Stimulated activated memory B cell treated with anti-CD40 and anti-IgM and Interleukin-4, amounts not matched to agents 10 μg/mL and 1 μg/mL and 100 μg/mL, for 72 hours (primary cell): ENCODE measurements around the gene LIG4.
"Not testable (repeated sequence)": the region's sequence is repeated elsewhere in the genome, so short reads cannot be mapped to it uniquely, and the experiment has no call there.

Experiments used
- ATAC-seq: fragments of 150-1000 bp; cut with Tn5 transposase; 2 replicates; pipeline ENCODE4 v1.10.0; 2021
- H3K27ac Mint-ChIP-seq: one replicate; pipeline ENCODE4 v1.8.0; 2022; ENCODE audit warnings: mild to moderate bottlenecking, mixed read lengths
- H3K27me3 Mint-ChIP-seq: one replicate; pipeline ENCODE4 v1.8.0; 2022; ENCODE audit warnings: mixed read lengths
- H3K36me3 Mint-ChIP-seq: one replicate; pipeline ENCODE4 v1.8.0; 2022; ENCODE audit warnings: mixed read lengths
- H3K4me1 Mint-ChIP-seq: one replicate; pipeline ENCODE4 v1.8.0; 2022; ENCODE audit warnings: mixed read lengths
- H3K4me3 Mint-ChIP-seq: one replicate; pipeline ENCODE4 v1.8.0; 2022; ENCODE audit warnings: mild to moderate bottlenecking, moderate library complexity, mixed read lengths
- H3K9me3 Mint-ChIP-seq: one replicate; pipeline ENCODE4 v1.8.0; 2022; ENCODE audit warnings: mixed read lengths

LIG4 gene

GRCh38 chr13:108215436-108215835, at the start of gene LIG4:
TSS of gene LIG4 (minus strand) at chr13:108215536. CDS start at chr13:108211268, 4,268 bp downstream.
- H3K4me3 Mint-ChIP-seq: peak within 1 kb of the TSS; percentile 94
- peaks cover 57% of the 10 kb centered on the region for H3K4me1 Mint-ChIP-seq
- no peaks in the 10 kb centered on the region for H3K9me3 Mint-ChIP-seq
- peaks cover 13% of the 10 kb centered on the region for H3K36me3 Mint-ChIP-seq
- H3K27ac Mint-ChIP-seq: peak within 1 kb of the TSS; percentile 88
- no peaks in the 10 kb centered on the region for H3K27me3 Mint-ChIP-seq
- ATAC-seq: peak; percentile 87

- Mint-ChIP-seq H3K27me3 (no peaks in the 10 kb centered on the region), H3K36me3 (peaks cover 18% of the 10 kb centered on the region), H3K9me3 (no peaks in the 10 kb centered on the region), H3K4me1 (peaks cover 18% of the 10 kb centered on the region), H3K4me3 (no peak overlapping the region), H3K27ac (no peak overlapping the region)
- ATAC-seq: no peak
These were observed 48.5 kb upstream of the LIG4 start for GRCh38 chr13:108263621-108264355.

- H3K27ac Mint-ChIP-seq: no peak overlapping the region
- no peak for ATAC-seq
- no peaks in the 10 kb centered on the region for H3K4me1 Mint-ChIP-seq
- peaks cover 21% of the 10 kb centered on the region for H3K36me3 Mint-ChIP-seq
- no peak overlapping the region for H3K4me3 Mint-ChIP-seq
- H3K9me3 Mint-ChIP-seq: no peaks in the 10 kb centered on the region
- H3K27me3 Mint-ChIP-seq: no peaks in the 10 kb centered on the region
These were observed 41.9 kb upstream of the LIG4 start for GRCh38 chr13:108257248-108257647.

- peak; percentile 55 for ATAC-seq
- Mint-ChIP-seq H3K9me3 (peaks cover 23% of the 10 kb centered on the region), H3K4me3 (no peak overlapping the region), H3K4me1 (peaks cover 14% of the 10 kb centered on the region), H3K27me3 (no peaks in the 10 kb centered on the region), H3K36me3 (peaks cover 16% of the 10 kb centered on the region), H3K27ac (no peak overlapping the region)
These were observed 33.8 kb upstream of the LIG4 start for GRCh38 chr13:108249150-108249549.

GRCh38 chr13:108230377-108230776, 15.0 kb upstream of the LIG4 start:
- ATAC-seq: no peak
- Mint-ChIP-seq H3K36me3 (peaks cover 24% of the 10 kb centered on the region), H3K27me3 (no peaks in the 10 kb centered on the region), H3K4me3 (no peak overlapping the region), H3K4me1 (peaks cover 28% of the 10 kb centered on the region), H3K9me3 (no peaks in the 10 kb centered on the region), H3K27ac (no peak overlapping the region)

- H3K4me3 Mint-ChIP-seq: no peak overlapping the region
- no peak overlapping the region for H3K27ac Mint-ChIP-seq
- H3K36me3 Mint-ChIP-seq: peaks cover 16% of the 10 kb centered on the region
- ATAC-seq: no peak
- H3K4me1 Mint-ChIP-seq: peaks cover 40% of the 10 kb centered on the region
- no peaks in the 10 kb centered on the region for H3K9me3 Mint-ChIP-seq
- H3K27me3 Mint-ChIP-seq: no peaks in the 10 kb centered on the region
These were observed 12.4 kb upstream of the LIG4 start for GRCh38 chr13:108227651-108228272.

- Mint-ChIP-seq H3K9me3 (no peaks in the 10 kb centered on the region), H3K4me1 (peaks cover 34% of the 10 kb centered on the region), H3K4me3 (no peak overlapping the region), H3K36me3 (peaks cover 16% of the 10 kb centered on the region), H3K27ac (peak overlapping the region; percentile 7), H3K27me3 (no peaks in the 10 kb centered on the region)
- peak; percentile 50 for ATAC-seq
These were observed 10.8 kb upstream of the LIG4 start for GRCh38 chr13:108226184-108226583.

GRCh38 chr13:108225440-108225839, 10.1 kb upstream of the LIG4 start:
- Mint-ChIP-seq H3K36me3 (peaks cover 13% of the 10 kb centered on the region), H3K4me1 (peaks cover 36% of the 10 kb centered on the region), H3K27ac (peak overlapping the region; percentile 7), H3K4me3 (no peak overlapping the region), H3K27me3 (no peaks in the 10 kb centered on the region), H3K9me3 (no peaks in the 10 kb centered on the region)
- no peak for ATAC-seq

GRCh38 chr13:108223687-108224503, 8.6 kb upstream of the LIG4 start:
- Mint-ChIP-seq H3K9me3 (no peaks in the 10 kb centered on the region), H3K27me3 (no peaks in the 10 kb centered on the region), H3K27ac (no peak overlapping the region), H3K36me3 (no peaks in the 10 kb centered on the region), H3K4me1 (peaks cover 46% of the 10 kb centered on the region), H3K4me3 (no peak overlapping the region)
- ATAC-seq: no peak

- H3K27me3 Mint-ChIP-seq: no peaks in the 10 kb centered on the region
- H3K4me3 Mint-ChIP-seq: peak overlapping the region; percentile 15
- peaks cover 42% of the 10 kb centered on the region for H3K4me1 Mint-ChIP-seq
- peak overlapping the region; percentile 97 for H3K27ac Mint-ChIP-seq
- no peak for ATAC-seq
- H3K36me3 Mint-ChIP-seq: no peaks in the 10 kb centered on the region
- H3K9me3 Mint-ChIP-seq: no peaks in the 10 kb centered on the region
These were observed 4.7 kb upstream of the LIG4 start for GRCh38 chr13:108220041-108220440.

- H3K4me1 Mint-ChIP-seq: peaks cover 46% of the 10 kb centered on the region
- no peaks in the 10 kb centered on the region for H3K9me3 Mint-ChIP-seq
- peak within 1 kb of the TSS; percentile 97 for H3K27ac Mint-ChIP-seq
- H3K36me3 Mint-ChIP-seq: no peaks in the 10 kb centered on the region
- no peaks in the 10 kb centered on the region for H3K27me3 Mint-ChIP-seq
- peak; percentile 90 for ATAC-seq
- peak within 1 kb of the TSS; percentile 94 for H3K4me3 Mint-ChIP-seq
These were observed 3.0 kb upstream of the LIG4 start, which contains the start of gene ABHD13 for GRCh38 chr13:108218044-108218974. TSS of gene ABHD13 (plus strand) at chr13:108218392. CDS start at chr13:108229219, 10,827 bp downstream.

- H3K27me3 Mint-ChIP-seq, H3K36me3 Mint-ChIP-seq, H3K9me3 Mint-ChIP-seq, ATAC-seq: not testable (repeated sequence)
- Mint-ChIP-seq H3K4me1 (peaks cover 53% of the 10 kb centered on the region), H3K27ac (peak overlapping the region; percentile 97), H3K4me3 (peak overlapping the region; percentile 94)
These were observed 2.1 kb upstream of the LIG4 start for GRCh38 chr13:108217307-108218043.

- no peaks in the 10 kb centered on the region for H3K27me3 Mint-ChIP-seq
- no peak for ATAC-seq
- H3K4me3 Mint-ChIP-seq: peak overlapping the region; percentile 94
- peaks cover 3% of the 10 kb centered on the region for H3K9me3 Mint-ChIP-seq
- H3K4me1 Mint-ChIP-seq: peaks cover 49% of the 10 kb centered on the region
- peak overlapping the region; percentile 88 for H3K27ac Mint-ChIP-seq
- H3K36me3 Mint-ChIP-seq: peaks cover 21% of the 10 kb centered on the region
These were observed 680 bp downstream of the LIG4 start for GRCh38 chr13:108214441-108215271.
